NT2/D1 (cell line): ENCODE data around the gene EFNA3.

ENCODE experiments used
- DNase-seq: peaks from one replicate; pipeline ENCODE4 v3.0.0-alpha.2; 2011; ENCODE audit warnings: low read depth, low spot score
- H3K27me3 ChIP-seq: 2 replicates; pipeline ENCODE4 v1.6.0; 2011; ENCODE audit warnings: mild to moderate bottlenecking; ENCODE audit not compliant: insufficient read length, insufficient read depth
- H3K36me3 ChIP-seq: 2 replicates; pipeline ENCODE4 v1.6.1; 2011; ENCODE audit warnings: mild to moderate bottlenecking, low read length, mixed read lengths; ENCODE audit not compliant: insufficient read depth, insufficient read length
- H3K4me1 ChIP-seq: 2 replicates; pipeline ENCODE4 v1.5.1; 2011; ENCODE audit not compliant: insufficient read depth, insufficient read length
- H3K4me3 ChIP-seq: 2 replicates; pipeline ENCODE4 v1.5.1; 2011; ENCODE audit warnings: low read depth; ENCODE audit not compliant: insufficient read length
- H3K9ac ChIP-seq: 2 replicates; pipeline ENCODE4 v1.6.0; 2011; ENCODE audit warnings: low read depth; ENCODE audit not compliant: insufficient read length
- H3K9me3 ChIP-seq: 2 replicates; pipeline ENCODE4 v1.5.1; 2011; ENCODE audit warnings: mild to moderate bottlenecking, low read length; ENCODE audit not compliant: insufficient read depth
- SUZ12 ChIP-seq: IDR thresholded peaks from 2 replicates; pipeline ENCODE4 v1.6.1; 2011; ENCODE audit not compliant: insufficient read length, insufficient read depth; ENCODE audit errors: extremely low read depth
- YY1 ChIP-seq: IDR thresholded peaks from 2 replicates; pipeline ENCODE4 v1.6.1; 2011; ENCODE audit not compliant: insufficient read length, insufficient read depth
- ZNF274 ChIP-seq: IDR thresholded peaks from 2 replicates; pipeline ENCODE4 v1.6.1; 2011; ENCODE audit warnings: mild to moderate bottlenecking, low read depth, low read length

EFNA3 gene

GRCh38 chr1:155070721-155071569 is 7.7 kb upstream of the EFNA3 start:
- Histone ChIP-seq H3K9ac (peak overlapping the region; percentile 53), H3K36me3 (peaks cover 38% of the 10 kb centered on the region)

DNA sequence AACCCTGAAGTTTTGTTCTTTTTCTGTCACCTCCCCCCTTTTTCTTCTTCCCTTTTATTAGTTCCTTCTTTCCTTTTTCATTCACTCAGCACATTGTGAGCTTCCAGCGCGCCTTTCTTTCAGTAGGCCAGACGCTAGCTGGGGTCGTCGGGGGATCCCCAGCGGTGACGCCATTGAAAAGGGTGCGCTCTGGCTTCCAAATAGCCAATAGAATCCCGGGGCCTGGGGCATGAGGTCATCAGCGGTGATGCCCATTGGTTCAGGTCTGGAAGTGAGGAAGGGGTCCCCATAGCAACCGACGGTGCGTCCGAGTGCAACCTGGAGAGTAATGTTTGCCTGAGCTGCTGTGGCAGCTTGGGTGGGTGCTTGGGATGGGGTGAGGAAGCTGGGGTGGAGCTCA is 6.9 kb upstream of the EFNA3 start:
- H3K9ac ChIP-seq, result no peak overlapping the region
- H3K4me3 ChIP-seq, result no peak overlapping the region

More at GRCh38 chr1:155070721-155071569, 7.7 kb upstream of the EFNA3 start:
- peaks cover 45% of the 10 kb centered on the region for H3K4me1 ChIP-seq
- H3K9me3 ChIP-seq, result no peaks in the 10 kb centered on the region
- H3K27me3 ChIP-seq, result no peaks in the 10 kb centered on the region
- DNase-seq, result peak; percentile 90
- H3K4me3 ChIP-seq, result no peak overlapping the region
- no peak for TF ChIP-seq YY1
- no peak for TF ChIP-seq ZNF274
- no peak for TF ChIP-seq SUZ12

DNA sequence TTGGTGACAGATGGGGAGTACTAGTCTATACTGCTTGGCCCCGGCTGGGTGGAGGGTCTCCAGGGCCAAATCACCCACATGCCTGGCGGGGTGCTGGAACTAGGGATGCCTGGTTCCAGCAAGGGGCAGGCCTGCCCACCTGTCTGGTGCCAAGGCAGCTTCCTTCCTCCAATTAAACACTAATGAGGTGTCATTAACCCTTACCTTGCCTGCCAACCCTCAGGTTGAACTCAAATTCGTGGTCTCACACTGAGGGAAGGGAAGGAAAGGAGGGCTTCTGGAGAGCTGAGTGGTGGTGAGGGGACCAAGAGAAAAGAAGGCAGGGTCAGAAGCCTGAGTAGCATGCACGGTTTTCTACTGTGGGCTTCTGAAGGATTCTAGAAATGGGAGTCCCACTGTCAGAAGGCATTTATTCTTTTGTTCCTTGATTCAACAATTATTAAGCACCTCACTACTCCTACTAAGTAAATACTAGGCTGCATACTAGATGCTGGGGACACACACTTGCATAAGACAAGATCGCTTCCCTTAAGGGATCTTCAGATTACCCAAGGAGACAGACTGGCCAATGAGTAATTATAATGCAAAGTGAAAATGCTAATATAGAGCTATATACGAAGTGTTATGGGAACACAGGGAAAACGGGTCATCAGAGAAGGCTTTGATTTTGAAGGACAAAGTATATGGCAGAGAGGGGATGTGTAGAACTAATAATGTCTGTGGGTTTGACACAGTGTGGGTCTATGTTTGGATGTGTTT is 5.9 kb upstream of the EFNA3 start:
- Histone ChIP-seq H3K4me1 (peaks cover 52% of the 10 kb centered on the region), H3K9ac (no peak overlapping the region)

More for the DNA sequence above, 6.9 kb upstream of the EFNA3 start:
- H3K27me3 ChIP-seq, result no peaks in the 10 kb centered on the region
- DNase-seq, result no peak
- peaks cover 45% of the 10 kb centered on the region for H3K4me1 ChIP-seq
- H3K36me3 ChIP-seq, result peaks cover 31% of the 10 kb centered on the region
- TF ChIP-seq SUZ12 (no peak), ZNF274 (no peak), YY1 (no peak)
- H3K9me3 ChIP-seq, result no peaks in the 10 kb centered on the region

DNA sequence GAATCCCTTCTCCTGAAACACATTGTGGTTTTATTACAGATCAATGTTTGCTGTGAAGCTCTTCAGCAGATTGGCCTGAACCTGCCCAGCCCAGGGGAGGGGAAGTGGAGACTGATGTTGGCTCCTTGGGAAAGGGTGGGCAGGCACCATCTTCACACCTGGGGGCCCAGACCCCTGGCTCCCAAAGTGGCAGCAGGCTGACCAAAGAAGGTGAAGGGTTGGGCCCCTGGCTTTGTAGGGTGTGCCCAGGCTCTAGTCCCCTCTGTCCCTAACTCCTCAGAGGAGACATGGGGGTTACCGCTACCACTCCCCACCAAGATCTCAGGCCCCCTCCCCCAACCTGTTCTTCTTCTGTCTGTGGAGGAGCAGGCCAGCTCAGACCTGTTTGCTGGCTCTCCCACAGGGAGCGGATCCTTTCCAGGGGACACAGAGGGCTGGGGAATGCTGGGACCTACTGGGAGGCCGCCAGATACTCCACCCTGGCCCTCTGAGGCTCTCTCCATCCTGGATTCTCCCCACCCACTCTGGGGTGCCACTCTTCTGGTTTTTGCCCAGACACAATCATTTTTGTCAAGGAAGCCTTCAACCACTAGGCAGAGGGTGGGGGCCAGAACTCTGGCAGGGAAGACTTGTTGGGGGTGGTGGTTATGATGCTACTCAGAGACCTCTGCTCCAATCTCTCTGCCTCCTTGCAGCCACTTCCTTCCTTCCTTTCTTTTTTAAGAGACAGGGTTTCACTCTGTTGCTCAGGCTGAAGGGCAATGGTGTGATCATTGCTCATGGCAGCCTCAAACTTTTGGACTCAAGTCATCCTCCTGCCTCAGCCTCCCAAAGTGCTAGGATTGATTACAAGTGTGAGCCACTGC is 5.0 kb upstream of the EFNA3 start:
- Histone ChIP-seq H3K4me3 (no peak overlapping the region), H3K27me3 (peaks cover 14% of the 10 kb centered on the region), H3K36me3 (peaks cover 15% of the 10 kb centered on the region), H3K9me3 (no peaks in the 10 kb centered on the region), H3K4me1 (peaks cover 57% of the 10 kb centered on the region), H3K9ac (no peak overlapping the region)
- TF ChIP-seq SUZ12 (no peak), ZNF274 (no peak), YY1 (no peak)
- DNase-seq, result no peak

More for the DNA sequence above, 5.9 kb upstream of the EFNA3 start:
- TF ChIP-seq SUZ12 (no peak), YY1 (no peak), ZNF274 (no peak)
- H3K9me3 ChIP-seq, result no peaks in the 10 kb centered on the region
- peaks cover 23% of the 10 kb centered on the region for H3K36me3 ChIP-seq
- no peak for DNase-seq
- H3K4me3 ChIP-seq, result no peak overlapping the region
- peaks cover 6% of the 10 kb centered on the region for H3K27me3 ChIP-seq

- H3K9me3 ChIP-seq, result no peaks in the 10 kb centered on the region
- no peak for DNase-seq
- H3K27me3 ChIP-seq, result peaks cover 32% of the 10 kb centered on the region
- no peaks in the 10 kb centered on the region for H3K36me3 ChIP-seq
- no peak overlapping the region for H3K9ac ChIP-seq
- peaks cover 45% of the 10 kb centered on the region for H3K4me1 ChIP-seq
- no peak for TF ChIP-seq SUZ12
- TF ChIP-seq ZNF274, result no peak
- TF ChIP-seq YY1, result no peak
- H3K4me3 ChIP-seq, result no peak overlapping the region
Measured at GRCh38 chr1:155075535-155075934, 3.1 kb upstream of the EFNA3 start.

DNA sequence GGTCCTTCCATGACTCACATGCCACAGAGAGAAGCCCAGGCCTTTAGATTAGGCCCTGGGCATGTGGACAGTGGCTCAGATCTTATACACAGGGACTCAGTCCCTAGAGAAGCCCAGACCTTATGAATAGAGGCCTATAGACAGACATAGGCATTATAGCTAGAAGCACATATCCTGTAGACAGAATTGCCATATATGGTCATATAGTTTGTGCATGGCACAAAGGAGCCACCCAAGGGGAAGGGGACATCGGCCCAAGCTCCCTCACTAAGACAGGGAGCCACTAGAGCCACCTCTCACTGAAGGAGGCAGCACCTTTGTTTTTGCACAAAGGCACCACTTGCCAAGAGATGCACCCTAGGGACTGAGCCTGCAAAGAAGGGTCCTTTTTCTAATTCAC is 2.3 kb upstream of the EFNA3 start:
- no peak for DNase-seq
- no peaks in the 10 kb centered on the region for H3K9me3 ChIP-seq
- H3K36me3 ChIP-seq, result no peaks in the 10 kb centered on the region
- H3K4me1 ChIP-seq, result peaks cover 45% of the 10 kb centered on the region
- H3K4me3 ChIP-seq, result no peak overlapping the region
- H3K27me3 ChIP-seq, result peaks cover 41% of the 10 kb centered on the region
- no peak for TF ChIP-seq YY1
- TF ChIP-seq ZNF274, result no peak
- TF ChIP-seq SUZ12, result no peak
- no peak overlapping the region for H3K9ac ChIP-seq
